ENCODE measurements around the gene RUNX2.

- no peak for TF ChIP-seq MAX (IDR thresholded peaks at IDR 0.05; ENCODE audit: low read depth)
- TF ChIP-seq CTCF (IDR thresholded peaks at IDR 0.05), result no peak
- TF ChIP-seq SIN3A (IDR thresholded peaks at IDR 0.05; ENCODE audit: borderline replicate concordance, low read depth, low read length), result no peak
Observed at GRCh38 chr6:45293306-45293705, 34.8 kb upstream of the RUNX2 start.
